HG03095 (cell line): ENCODE results near the gene TNFAIP1.

Source experiments
- ATAC-seq: cut with Tn5 transposase; IDR thresholded peaks from one replicate; pipeline ENCODE4 v1.9.1; 2021; ENCODE audit warnings: moderate library complexity; ENCODE audit not compliant: unreplicated experiment

Gene TNFAIP1

DNA sequence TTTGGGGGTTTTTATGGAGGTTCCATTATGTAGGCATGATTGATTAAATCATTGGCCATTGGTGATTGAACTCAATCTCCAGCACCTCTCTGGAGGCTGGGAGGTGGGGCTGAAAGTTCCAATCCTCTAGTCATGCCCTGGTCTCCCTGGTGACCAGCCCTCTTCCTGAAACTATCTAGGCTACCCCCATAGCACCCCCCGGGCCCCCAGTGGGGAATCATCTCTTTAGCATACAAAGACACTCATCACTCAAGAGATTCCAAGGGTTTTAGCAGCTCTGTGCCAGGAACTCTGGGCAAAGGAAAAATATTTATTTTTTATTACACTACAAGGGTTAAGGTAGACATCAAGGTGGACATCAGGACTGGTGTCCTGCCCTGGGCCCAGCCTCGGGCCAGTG lies 59.9 kb downstream of the TNFAIP1 start:
- ATAC-seq: no peak

DNA sequence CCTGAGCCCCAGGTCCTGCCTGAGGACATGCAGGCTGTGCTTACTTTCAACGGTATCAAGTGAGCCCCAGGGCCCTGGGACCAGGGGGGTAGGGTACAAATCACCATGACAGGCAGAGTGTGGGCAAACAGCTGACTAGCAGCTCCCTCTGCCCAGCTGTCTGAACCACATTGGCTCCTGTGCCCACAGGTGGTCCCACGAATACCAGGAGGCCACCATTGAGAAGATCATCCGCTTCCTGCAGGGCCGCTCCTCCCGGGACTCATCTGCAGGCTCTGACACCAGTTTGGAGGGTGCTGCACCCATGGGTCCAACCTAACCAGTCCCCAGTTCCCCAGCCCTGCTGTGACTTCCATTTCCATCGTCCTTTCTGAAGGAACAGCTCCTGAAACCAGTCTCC lies 60.4 kb downstream of the TNFAIP1 start:
- ATAC-seq: no peak
